HG02798 (cell line): Measurements from ENCODE around the gene CAMK2D.
A peak's percentile ranks its signal among the peaks of the same experiment; 100 is the strongest.
"Not testable (repeated sequence)": the region's sequence is repeated elsewhere in the genome, so short reads cannot be mapped to it uniquely, and the experiment has no call there.

Experiments used
- ATAC-seq: cut with Tn5 transposase; IDR thresholded peaks from one replicate; pipeline ENCODE4 v1.9.1; 2021; ENCODE audit warnings: mild to moderate bottlenecking; ENCODE audit not compliant: unreplicated experiment, poor library complexity

The CAMK2D gene

GRCh38 chr4:113691676-113692075, 69.9 kb downstream of the CAMK2D start:
- ATAC-seq = no peak

DNA sequence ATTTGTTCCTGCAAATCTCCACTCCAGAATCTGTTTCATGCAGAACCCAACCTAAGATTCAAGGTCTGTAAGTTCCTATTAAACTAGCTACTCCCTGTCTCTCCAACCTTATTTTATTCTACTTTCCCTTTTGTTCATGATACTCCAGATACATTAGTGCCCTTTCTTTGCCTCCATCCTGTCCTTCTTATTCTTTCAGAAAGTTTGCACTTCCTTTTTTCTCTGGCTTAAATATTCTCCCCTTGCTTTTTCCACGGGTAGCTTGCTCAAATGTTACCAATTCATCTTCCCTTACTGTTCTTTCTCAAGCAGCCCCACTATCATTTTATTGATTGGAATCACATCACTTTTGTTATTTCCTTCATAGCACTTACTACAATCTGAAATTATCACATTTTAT, 72.1 kb downstream of the CAMK2D start:
- ATAC-seq = no peak

GRCh38 chr4:113687067-113687718, 74.3 kb downstream of the CAMK2D start:
- peak; percentile 24 for ATAC-seq

DNA sequence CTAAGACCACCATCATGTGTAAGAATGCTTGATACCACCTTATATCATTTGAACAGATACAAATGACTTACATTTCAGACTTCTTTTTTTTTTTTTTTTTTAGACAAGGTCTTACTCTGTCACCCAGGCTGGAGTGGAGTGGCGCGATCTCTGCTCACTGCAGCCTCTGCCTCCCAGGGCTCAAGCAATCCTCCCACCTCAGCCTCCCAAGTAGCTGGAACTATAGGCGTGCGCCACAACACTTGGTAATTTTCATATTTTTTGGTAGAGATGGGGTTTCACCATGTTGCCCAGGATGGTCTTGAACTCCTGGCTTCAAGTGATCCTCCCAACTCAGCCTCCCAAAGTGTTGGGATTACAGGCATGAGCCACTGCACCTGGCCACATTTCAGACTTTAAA, 76.4 kb downstream of the CAMK2D start:
- not testable (repeated sequence) for ATAC-seq

- ATAC-seq = no peak
These were observed 76.9 kb downstream of the CAMK2D start for GRCh38 chr4:113684534-113685091.

- ATAC-seq = peak; percentile 98
These were observed 78.6 kb downstream of the CAMK2D start for GRCh38 chr4:113682730-113683537.

- ATAC-seq = no peak
These were observed 82.9 kb downstream of the CAMK2D start for GRCh38 chr4:113678641-113679040.

GRCh38 chr4:113677325-113677724, 84.2 kb downstream of the CAMK2D start:
- no peak for ATAC-seq

DNA sequence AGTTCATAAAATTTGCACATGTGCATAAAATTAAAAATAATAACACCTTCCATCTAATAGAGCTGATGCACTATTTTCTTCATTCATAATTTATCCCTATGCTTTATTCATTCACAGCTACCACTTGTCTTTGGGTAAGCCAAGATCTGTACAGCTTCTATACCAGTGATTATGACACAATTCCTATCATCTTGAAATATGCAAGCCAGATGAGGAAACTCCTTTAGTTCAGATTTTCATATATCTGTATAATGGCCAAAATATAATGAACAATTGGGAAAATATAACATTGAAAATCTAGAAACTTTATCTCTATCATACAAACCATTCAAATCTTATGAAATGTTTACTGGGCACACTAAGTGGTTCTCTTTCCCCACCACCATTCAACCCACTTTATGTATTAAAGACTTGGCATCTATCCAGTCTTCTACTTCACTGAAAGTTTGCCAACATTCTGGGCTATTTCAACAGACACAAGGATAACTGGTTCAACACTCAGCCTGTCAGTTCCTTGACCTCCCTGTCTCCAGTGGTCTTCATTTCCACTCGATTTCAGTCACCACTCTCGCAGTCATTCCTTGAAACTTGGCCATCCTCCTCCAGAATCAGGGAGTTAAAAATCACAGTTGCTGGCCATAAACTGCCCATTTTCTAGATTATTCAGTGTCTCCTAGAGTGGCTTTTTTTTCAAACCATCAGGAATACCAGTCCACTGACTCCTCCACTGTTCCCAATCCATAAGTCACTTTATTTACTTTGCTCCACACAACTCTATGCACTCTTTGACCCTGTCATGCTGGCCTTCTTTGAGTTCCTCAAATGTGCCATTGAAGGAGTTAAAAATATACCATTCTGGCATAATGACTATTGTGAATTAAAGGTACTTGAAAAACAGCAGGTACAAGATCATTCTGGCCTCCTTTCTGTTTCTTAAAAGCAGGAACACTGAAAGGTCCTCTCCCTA, 85.5 kb downstream of the CAMK2D start:
- no peak for ATAC-seq

DNA sequence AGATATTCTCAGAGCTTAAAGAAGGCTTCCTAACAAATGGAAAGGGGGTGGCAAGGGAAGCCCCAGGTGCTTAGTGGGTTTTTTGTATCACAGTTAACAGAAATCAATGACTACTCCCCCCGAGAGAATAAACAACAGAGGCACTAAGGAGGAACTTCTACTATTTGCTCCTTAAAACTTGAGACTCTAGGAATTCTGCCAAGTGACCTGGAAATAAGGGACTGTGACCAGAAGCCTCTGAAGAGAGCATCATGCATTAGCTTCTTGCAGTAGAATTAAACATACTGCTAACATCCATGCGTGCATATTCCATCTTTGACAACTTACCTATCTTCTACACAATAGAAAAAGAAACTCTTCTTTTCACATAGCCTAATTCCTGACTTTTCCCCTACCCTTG, 86.8 kb downstream of the CAMK2D start:
- no peak for ATAC-seq

DNA sequence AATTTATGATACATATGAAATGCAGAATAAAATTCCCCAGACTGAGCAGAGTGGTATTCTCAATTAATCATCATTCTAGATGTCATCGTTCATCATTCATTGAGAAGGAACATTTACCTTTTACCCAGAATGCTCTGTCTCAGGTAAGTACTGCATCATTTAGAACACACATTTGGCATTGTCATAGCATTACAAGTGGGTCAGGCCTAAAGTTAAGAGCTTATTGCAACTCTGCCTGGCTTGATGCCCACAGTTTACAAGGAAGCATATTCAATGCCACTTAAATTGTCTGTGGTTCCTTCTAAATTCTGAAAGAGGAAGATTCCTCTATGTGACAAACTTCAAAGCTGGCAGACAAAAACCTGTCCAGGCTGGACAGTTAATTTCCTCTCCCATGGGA, 87.3 kb downstream of the CAMK2D start:
- ATAC-seq = no peak

GRCh38 chr4:113673450-113673849, 88.1 kb downstream of the CAMK2D start:
- peak; percentile 96 for ATAC-seq

- ATAC-seq = no peak
These were observed 95.0 kb downstream of the CAMK2D start for GRCh38 chr4:113666386-113667114.

DNA sequence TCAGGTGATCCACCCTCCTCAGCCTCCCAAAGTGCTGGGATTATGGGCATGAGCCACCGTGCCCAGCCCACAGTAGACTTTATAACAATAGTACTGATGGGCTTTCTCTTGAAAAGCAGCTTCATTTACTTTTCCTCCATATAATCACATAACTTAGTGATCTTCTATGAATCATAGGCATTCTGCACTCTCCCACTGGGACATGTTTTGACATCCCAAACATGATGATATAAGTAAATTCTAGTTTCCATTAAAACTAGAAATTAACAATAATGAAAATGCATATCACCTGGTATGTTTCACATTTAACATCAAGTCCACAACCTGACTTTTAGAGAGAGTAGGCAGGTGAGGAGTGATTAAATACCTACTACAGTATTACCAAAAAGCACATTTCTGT, 96.5 kb downstream of the CAMK2D start:
- ATAC-seq = no peak

GRCh38 chr4:113662581-113662980, 99.0 kb downstream of the CAMK2D start:
- no peak for ATAC-seq

DNA sequence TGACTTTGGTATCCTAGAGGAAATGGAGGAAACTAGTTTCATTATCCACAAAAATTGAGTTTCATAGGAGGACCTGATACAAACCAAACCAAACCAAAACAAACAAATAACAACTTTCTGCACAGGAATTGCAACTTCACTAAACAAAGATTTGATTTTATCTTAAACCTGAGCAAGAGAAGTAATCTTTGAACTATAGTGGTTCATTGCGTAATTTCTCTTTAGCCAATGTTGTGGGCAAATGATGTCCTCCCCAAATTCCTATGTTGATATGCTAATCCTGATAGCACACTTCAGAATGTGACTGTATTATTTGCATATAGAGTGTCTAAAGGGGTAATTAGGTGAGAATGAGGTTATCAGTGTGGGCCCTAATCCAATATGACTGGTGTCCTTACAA, 102.4 kb downstream of the CAMK2D start:
- no peak for ATAC-seq

- ATAC-seq = no peak
These were observed 103.8 kb downstream of the CAMK2D start for GRCh38 chr4:113657586-113658233.

DNA sequence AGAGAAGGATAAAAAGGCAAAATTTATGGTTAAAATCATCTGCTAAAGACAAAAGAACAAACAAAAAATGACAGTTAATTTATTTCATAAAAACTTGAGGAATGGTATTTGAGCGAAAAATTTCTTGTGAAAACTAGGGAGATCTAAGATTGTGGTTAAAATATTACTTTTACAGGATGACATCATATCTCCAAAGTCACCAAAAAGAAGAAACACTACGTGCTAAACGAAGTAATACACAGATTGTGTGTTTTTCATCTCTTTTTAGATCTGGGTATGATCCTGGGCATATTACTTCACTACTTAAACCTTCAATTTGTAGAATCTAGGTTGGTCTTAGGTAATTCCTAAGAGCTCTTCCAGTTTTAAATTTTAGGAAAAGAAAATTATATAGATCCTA, 107.7 kb downstream of the CAMK2D start:
- ATAC-seq = no peak

GRCh38 chr4:113646442-113646822, 115.1 kb downstream of the CAMK2D start:
- no peak for ATAC-seq
